Activated T-helper 1 cell treated with anti-CD3 and anti-CD28 coated beads, Interleukin-2, amount 50 U/mL, for 16 hours (primary cell): ENCODE data around the gene MAP3K14.
"Not testable (repeated sequence)": the region's sequence is repeated elsewhere in the genome, so short reads cannot be mapped to it uniquely, and the experiment has no call there.

Experiments used
- DNase-seq, 2 donors: peaks; one replicate each; pipeline ENCODE4 v3.0.0-alpha.2; 2020; ENCODE audit warnings: low read depth in 1 of 2, low spot score in 1 of 2

The MAP3K14 gene

DNA sequence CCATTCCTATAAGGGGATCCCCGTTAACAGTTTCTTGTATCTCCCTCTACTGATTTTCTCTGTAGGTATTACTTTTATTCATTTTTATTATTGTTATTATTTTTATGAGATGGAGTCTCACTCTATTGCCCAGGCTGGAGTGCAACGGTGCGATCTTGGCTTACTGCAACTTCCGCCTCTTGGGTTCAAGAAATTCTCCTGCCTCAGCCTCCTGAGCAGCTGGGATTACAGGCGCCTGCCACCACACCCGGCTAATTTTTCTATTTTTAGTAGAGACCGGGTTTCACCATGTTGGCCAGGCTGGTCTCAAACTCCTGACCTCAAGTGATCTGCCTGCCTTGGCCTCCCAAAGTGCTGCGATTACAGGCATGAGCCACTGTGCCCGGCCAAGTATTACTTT lies 14.6 kb downstream of the MAP3K14 start:
- DNase-seq = not testable (repeated sequence)

- no peak for DNase-seq
These were observed 15.1 kb downstream of the MAP3K14 start for GRCh38 chr17:45301674-45302073.

DNA sequence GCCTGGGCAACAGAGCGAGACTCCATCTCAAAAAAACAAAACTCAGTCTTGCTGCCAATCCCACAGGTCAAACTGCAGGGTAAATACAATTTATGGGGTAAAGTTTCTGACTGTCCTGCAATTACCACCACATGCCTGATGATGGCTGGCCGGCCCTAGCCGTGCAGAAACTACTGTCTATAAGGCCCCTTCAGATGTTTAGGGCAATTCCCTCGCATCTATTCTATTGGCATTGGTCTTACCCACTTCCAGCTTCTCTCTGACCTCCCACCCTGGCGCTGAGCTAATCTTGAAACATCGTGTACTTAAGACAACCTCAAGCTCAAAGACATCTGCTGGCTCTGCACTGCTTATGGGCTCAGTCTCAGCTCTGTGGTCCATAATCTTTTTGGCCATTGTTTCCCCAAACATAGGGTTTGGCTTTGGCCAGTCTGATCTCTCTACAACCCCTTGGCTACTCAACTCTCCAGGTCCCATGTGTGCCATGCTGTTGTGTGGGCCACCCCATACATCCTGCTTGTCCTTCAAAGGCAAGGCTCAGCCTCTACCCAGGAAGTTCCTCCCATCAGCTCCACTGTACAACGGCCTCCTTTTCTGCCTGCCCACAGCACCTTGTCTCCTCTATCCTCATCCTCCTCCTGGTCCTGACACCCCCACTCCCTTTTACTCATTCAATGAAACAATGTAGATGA lies 16.6 kb downstream of the MAP3K14 start:
- DNase-seq = no peak

GRCh38 chr17:45299361-45299760 lies 17.5 kb downstream of the MAP3K14 start:
- no peak for DNase-seq

DNA sequence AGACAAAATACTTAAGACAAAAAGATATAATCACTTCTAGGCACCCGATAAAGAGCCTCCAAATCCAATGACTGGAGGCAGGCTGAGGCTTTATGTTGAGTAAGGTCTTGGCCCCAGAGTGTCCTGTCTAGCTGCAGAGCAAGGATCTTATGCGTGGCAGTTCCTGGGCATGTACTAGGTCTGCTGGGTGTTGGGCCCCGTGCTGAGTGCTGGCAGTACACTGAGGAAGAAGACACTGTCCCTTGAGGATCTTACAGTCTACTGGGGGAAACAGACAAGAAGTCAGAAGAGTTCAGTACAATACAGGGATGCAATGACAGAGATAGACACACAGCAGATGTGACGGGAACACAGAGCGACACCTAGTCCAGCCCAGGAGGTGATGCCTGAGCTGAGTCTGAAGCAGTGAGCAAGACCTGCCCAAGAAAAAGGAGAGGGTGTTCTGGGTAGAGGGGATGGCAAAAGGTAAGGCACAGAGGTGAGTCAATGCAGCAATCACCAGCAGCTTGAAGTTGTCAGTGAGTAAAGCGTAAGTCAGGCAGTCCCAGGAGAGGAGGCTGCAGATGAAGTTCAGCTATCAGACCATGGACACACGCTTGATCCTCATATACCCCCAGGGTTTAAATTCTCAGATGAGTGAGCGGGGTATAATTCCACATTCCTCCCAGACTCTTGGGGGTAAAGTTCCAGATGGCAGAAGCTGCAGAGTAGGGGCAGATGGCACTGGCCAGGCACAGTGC lies 18.1 kb downstream of the MAP3K14 start:
- DNase-seq = no peak

DNA sequence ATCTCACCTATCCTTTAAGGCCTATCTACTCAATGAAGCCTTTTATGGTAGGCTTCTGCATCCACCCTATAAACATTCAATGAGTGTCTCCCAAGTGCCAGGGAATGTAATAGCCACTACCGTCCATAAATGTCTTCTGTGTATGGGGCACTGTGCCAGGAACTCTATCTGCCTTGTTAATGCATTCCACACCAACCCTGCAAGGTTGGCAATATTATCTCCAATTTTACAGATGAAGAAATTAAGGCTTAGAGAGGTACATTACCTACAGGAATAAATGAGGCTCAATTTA lies 20.0 kb downstream of the MAP3K14 start:
- no peak for DNase-seq

GRCh38 chr17:45296003-45296832 lies 20.6 kb downstream of the MAP3K14 start:
- DNase-seq = no peak

DNA sequence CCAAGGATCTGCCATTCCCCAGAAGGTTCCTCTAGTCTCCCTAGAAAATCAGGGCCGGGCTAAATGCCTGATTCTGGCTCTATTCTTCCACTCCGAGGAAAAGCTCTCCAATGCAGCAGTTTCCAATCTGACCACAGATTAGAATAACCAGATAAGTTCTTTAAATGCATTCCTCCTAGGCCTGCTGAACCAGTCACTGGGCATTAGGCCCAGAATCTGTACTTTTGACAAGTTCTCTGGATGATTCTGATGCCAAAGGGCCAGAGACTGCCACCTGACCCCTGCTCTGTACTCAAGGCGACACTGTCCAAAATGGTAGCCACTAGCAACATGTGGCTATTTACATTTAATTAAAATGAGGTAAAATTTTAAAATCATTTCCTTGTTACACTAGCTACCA lies 22.3 kb downstream of the MAP3K14 start:
- DNase-seq = no peak

- no peak for DNase-seq
These were observed 23.2 kb downstream of the MAP3K14 start for GRCh38 chr17:45293413-45294211.

- no peak for DNase-seq
These were observed 24.0 kb downstream of the MAP3K14 start for GRCh38 chr17:45292696-45293412.

DNA sequence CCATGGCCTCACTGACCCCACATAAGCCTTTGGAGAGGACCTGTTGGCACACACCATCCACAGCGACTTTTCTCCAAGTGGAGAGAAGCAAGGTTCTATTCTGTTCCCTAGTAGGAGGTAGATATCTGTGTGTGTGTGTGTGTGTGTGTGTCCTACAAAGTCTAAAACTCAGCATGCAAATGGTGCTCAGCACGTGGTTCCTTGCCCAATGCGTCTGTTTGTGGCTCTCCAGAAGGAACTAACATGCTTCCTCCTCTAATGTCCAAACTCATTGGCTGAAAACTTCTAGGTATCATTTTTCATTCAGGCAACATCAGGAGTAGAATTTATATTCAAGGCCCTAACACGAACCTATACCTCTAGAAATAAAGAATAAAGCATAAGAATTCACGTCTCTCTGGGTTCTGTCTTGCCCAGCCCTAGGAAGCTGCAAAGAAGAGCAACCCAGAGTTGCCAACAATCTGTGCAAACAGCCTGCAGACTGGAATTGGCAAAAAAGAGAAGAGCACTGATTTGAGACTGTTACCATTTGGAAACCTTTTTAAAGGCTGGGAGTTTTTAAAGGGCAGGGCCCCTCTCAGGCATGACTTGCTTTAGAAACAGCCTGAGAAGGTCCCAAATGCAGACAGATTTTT lies 25.5 kb downstream of the MAP3K14 start:
- no peak for DNase-seq

- no peak for DNase-seq
These were observed 26.5 kb downstream of the MAP3K14 start for GRCh38 chr17:45290269-45290765.

GRCh38 chr17:45289301-45290268 lies 27.2 kb downstream of the MAP3K14 start:
- no peak for DNase-seq

DNA sequence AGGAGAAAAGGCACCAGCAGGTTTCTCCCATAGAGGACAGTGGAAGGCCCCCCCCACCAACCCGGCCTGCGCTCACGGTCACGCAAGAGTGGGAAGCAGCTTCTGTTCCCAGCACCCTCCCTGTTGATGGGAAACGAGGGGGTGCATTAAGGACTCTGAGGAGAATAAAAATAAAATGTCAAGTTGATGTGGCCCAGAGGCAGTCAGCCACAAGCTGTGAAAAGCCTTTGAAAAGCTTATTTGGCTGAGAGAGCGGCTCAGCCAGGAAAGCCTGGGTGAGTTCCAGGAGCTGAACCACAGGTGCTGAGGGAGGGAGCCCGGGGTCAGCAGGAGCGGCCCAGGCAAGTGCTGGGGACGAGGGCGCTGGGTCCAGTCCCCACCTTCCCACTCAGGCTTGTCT lies 28.0 kb downstream of the MAP3K14 start:
- DNase-seq = no peak

- DNase-seq = no peak
These were observed 29.0 kb downstream of the MAP3K14 start for GRCh38 chr17:45287526-45288500.

DNA sequence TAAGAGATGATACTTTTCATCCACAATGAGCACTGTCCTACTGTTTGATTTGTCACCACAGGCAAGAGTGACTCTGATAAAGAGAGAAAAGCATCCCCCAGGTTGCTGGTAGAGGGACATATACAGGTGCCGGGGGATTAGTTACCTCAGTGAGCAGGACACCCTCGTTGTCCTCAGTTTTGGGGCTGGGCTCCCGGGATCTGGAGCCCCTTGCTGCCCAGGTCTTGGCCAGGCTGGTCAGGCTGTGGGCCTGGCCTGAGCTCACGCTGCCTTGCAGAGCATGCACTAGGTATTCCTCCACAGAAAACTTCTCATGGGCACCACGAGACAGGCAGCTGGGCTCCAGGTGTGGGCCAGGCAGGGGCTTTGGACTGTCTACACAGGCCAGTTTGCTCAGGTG lies 30.5 kb downstream of the MAP3K14 start:
- no peak for DNase-seq
